Hematopoietic multipotent progenitor cell treated with erythropoietin and hydrocortisone succinate and interleukin-3 and kit ligand, for 15 days (in vitro differentiated cells): ENCODE data around the gene KLHL14.

ENCODE experiments used
- DNase-seq: peaks from one replicate; pipeline ENCODE4 v3.0.0-alpha.2; 2015; ENCODE audit warnings: low spot score

Gene KLHL14

DNA sequence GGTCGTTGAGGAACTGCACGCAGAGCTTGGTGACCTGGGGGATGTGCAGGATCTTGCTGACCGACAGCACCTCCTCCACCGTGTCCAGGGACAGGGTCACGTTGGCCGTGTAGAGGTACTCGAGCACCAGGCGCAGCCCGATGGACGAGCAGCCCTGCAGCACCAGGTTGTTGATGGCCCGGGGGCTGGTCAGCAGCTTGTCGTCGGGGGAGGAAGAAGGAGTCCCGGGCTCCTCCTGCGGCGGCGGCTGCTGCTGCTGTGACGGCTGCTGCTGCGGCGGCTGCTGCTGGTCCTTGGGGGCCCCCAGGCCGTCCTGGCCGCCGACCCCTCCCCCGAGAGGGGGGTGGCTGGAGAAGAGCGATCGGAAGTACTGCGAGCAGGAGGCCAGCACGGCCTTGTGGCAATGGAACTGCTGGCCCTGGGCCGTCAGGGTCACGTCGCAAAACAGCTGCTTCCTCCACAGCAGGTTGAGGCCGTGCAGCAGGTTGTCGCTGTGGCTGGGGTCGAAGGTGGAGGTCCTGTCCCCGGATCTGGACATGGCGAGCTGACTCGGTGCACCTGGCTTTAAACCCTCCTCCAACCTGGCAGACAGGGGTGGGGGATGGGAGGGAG is 2.7 kb downstream of the KLHL14 start:
- no peak for DNase-seq

DNA sequence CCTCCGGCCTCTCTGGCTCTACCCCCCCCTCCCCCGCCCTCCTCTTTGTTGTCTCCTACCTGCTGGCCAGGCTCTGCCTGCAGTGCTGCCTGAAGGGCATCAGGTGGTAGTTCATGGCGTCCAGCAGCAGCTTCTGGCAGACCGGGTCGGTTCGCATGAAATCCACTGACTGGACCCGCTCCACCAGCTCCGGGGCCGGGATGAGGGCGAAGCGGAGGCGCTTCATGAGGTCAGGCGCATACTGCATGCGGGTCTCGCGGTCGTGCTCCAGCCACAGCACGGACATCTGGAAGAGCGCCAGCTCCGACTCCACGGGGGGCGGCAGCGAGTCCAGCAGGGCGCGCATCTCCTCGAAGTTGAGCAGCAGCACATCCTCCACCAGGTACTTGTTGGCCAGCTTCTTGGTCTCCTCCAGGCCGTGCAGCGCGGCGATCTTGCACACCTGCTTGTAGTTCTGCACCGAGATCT is 3.2 kb downstream of the KLHL14 start:
- no peak for DNase-seq

DNA sequence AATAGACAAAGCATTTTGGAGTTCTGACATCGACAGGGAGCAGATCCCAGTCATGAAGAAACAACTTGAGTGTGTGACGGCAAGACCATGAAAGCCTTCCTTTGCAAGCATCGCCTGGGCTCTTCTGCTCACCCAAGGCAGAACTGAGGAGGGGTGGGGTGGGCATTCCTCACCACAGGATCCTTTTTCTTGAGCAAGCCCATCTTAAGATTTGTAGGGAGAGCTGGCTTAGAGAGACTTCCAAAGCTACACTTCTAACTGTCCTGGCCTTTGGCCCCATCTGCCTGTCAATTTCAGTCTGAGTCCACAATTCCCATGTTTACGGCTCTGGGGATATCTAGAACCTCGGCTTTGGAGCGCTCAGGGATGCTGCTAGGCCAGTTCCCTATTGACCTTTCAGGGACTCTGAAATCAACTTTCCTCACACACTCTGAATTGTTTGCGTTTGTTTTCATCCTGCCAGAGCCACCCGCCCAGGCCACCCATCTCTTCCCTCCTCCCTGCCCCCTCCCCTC is 3.7 kb downstream of the KLHL14 start:
- DNase-seq = no peak

GRCh38 chr18:32767400-32767799 is 5.4 kb downstream of the KLHL14 start:
- DNase-seq = no peak

DNA sequence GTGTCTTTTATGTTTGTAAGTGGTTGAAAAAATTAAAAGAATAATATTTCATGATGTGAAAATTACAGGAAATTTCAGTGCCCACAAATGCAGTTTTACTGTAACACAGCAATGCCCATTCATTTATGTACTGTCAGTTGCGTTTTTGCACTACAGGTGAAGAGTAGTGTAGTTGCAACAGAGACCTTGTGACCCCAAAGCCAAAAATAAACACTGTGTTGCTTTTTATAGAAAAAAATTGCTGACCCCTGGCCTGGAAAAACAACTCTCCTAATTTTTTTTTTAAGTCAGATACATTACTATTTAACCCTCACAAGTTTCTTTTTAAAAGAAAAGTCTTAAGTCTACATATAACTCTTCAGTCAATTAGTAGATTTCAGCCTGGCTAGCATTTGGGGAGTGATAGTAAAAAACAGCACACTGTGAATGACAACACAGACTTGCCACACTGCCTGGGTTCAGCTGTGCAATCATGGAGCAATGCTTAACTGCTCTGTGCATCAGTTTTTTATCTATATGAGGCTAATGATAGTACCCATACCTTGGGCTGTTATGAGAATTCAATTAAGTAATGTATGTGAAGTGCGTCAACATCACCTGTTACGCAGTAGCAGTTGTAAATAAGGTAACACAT is 8.1 kb downstream of the KLHL14 start:
- no peak for DNase-seq

DNA sequence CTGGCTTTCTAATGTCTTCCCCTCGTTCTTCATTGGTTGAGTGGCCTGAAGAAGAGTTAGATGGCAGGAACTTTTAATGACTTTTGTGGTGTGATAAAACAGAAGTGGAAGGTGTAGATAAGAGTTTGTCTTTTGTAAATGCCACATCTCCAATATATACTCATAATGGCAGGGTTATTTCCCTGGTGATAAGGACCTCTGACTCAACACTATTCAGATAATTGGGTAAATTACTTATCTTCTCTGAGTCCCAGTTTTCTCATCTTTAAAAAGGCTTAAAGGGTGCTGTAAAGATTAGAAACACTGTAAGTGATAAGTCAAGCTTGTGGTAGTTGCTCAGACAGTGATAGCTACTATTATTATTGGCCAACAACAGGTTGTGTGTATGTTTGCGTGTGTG is 9.5 kb downstream of the KLHL14 start:
- no peak for DNase-seq

DNA sequence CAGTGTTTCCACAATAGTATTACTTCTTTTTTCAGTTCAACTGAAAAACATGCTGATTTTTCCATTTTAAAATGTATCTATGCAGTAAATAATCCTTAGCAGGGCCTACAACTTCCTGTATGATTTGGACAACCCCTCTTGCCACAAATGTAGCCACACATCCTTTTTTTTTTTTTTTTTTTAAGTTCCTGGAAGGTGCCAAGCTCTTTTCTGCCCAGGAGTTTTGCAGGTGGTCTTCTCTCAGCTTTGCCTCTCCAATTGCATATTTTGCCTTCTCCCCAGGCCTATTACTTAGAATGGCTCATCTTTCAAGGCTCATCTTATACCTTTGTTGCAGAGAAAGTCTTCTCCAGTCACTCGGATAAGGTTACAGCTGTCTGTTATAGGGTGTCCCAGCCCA is 11.6 kb downstream of the KLHL14 start:
- no peak for DNase-seq

- DNase-seq = no peak
These were observed 12.4 kb downstream of the KLHL14 start for GRCh38 chr18:32760391-32760790.

- no peak for DNase-seq
These were observed 13.1 kb downstream of the KLHL14 start for GRCh38 chr18:32759611-32760167.

DNA sequence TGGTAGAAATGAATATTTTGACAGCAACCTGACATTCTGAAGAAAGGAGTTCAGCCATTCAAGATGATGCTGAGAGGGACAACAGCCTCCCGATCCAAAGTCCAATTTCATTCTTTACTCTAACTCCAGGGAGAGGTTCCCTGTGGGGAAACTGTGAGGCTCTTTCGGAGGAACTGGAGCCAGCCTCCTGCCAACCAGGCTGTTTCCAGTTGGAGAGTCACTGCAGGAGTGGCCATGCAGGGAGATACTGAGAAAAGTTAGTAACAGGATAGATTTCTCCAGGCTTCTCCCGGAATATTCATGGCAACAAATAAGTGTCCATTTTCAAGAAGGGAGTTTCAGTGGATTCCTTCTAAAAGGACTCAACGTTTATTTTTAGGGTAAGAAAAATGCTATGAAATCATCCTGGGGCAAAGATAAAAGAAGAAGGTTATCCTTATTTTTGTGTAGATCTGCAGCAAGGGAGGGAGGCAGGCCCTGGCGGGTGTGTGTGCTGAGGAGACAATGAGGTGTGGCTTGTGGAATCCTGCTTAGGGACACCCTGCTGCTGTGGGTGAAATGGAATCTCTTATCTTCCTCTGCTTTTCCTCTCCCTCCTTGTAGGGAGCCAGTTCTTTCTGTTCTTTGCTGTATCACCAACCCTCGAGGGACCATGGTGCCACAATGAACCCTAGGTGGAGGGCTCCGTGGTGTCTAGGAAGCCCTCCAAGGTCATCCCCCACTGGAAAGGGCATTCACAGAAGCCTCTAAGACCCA is 18.1 kb downstream of the KLHL14 start:
- no peak for DNase-seq

DNA sequence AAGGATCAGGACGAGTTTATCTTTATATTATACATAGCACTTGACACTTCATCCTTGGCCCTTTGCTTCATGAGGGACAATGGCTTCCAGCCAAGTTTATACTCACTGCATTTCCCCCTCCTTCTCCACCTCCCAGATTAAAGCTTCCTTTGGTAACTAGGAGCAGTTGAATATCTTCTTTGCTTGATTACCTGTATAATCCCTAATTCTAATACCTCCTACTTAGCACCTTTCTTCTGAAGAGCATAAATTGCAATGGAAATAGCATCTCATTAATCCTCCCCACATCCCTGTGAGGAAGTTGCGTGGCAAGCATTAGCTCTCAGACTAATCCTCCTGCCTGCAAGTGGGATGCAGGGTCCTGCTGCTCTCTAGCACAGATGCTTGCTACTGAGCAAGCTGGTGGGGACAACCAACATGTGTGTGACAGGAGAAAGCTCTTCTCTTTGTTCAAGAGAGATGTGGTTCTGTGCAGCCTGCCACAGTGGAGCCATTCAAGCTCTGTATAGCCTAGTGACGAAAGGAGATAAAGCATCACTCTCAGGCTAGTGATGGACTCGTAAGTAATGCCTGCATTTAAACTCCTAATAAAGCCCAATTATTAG is 19.1 kb downstream of the KLHL14 start:
- DNase-seq = no peak

DNA sequence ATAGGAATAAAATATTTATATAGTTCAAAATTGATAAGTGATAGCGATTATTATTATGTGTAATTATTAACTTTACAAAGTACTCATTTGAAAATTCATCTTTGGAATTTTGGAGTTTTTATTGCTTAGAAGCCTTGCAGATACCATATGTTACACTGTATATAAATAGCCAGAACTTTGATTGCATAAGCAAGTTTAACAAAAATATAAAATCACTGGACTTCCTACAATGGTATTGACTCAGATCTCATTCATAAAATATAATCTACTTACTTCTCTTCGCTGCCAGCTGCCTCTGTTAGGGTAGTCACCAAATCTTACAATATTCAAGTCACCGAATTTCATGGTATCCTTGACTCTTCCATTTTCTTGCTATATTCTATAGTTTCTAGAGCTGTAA is 22.5 kb downstream of the KLHL14 start:
- no peak for DNase-seq

GRCh38 chr18:32749809-32750208 is 23.0 kb downstream of the KLHL14 start:
- DNase-seq = no peak

DNA sequence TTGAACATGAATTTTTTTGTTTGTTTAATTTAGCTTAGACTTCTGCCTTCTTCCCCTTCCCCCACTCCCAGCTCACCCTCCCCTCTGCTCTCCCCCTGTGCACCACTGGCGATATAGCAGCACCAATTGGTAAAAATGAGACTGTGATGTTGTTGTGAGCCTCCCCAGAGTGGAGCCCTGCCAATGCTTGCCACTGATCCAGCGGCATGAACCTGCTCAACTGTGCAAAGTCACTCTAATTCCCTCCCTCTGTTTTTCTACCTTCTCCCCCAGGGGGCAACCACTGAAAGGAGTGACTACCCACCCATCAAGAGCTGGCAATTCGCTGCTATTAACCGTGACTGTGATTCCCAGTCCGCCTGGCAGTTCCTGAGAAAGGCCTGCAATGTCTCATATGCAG is 30.2 kb downstream of the KLHL14 start:
- no peak for DNase-seq

DNA sequence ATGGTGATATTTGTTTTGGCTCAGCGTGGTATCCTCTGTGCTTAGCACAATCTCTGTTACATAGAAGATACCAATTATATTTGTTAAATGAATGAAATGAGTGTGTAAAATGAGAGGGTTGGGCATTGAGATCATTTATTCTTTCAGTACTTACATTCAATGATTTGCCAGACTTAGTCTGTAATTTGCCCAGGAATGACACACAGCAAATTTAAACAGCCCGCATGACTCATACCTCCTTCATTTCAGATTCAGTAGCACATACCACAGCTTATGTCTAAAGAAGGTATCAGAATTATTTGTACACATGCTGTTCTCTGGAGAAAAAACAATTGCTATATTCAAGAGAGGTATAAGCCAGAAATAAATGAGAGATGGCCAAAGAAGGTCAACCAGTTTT is 37.0 kb downstream of the KLHL14 start:
- DNase-seq = no peak

GRCh38 chr18:32734442-32734841 is 38.4 kb downstream of the KLHL14 start:
- no peak for DNase-seq

GRCh38 chr18:32732165-32732564 is 40.7 kb downstream of the KLHL14 start:
- no peak for DNase-seq

DNA sequence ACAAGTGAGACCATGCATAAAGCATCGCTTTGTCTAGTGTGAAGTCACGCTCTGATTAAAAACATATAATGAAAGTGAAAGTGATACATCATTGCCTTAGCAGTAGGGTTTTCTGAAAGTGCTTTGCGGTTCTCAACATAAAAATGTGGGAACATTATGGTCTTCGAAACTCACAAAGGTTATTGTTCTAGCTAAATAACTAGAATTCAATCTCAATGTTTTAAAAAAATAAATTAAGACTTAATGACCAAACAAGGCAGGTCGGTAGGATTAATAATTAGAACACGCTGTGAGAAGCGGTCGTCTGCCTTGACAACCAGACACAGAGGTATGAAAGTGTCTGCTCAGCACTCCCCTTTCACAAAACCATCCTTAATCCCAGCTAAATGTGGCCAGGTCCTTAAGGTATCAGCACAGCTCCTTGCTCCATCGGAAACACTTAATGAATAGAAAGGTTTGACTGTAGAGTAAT is 42.2 kb downstream of the KLHL14 start:
- no peak for DNase-seq

DNA sequence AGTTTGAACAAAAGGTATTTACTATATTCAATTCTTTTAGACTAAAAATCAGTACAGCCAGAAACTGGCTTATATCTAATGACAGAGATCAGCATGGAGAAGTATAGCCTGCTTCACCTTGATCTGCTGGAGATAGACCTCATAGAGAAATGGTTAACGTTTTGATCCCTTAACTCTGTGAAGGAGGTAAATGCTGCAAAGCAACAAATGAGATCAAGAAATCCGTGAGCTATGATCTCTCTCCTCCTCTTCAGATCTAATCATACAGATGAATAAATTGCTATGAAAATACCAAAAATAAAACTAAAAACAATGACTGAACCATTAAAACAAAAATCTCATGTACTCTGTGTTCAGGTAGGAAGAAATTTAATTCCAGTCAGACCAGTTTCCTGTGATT is 42.8 kb downstream of the KLHL14 start:
- no peak for DNase-seq

DNA sequence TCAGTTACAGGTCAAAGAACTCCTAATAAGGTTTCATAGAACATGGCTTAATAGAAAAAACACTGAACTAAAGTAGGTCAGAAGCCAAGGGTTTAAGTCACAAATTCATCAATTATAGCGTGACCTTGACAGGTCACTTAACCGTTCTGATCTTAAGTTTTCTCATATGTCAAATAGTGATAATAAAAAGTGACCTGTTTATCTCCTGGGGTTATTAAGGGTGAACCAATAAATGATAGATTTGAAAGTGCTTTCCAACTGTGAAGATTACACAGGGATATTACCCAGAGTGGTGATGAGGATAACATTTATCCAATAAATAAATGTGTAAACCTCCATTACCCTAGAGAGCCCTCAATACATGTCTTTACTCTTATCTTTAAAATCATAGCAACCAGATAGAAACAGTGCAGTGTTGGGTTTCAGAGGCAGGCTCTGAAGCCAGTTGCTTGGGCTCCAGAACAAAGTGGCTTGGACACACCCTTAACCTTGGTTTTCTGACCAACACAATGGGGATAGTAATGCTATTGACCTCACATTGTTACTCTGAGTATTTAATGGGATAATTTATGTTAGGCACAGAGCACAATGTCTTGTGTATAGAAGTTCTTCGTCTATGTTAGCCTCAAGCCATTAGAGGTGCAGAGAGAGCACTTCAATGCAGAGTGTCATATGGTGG is 48.6 kb downstream of the KLHL14 start:
- DNase-seq = no peak

GRCh38 chr18:32722279-32722678 is 50.5 kb downstream of the KLHL14 start:
- no peak for DNase-seq

DNA sequence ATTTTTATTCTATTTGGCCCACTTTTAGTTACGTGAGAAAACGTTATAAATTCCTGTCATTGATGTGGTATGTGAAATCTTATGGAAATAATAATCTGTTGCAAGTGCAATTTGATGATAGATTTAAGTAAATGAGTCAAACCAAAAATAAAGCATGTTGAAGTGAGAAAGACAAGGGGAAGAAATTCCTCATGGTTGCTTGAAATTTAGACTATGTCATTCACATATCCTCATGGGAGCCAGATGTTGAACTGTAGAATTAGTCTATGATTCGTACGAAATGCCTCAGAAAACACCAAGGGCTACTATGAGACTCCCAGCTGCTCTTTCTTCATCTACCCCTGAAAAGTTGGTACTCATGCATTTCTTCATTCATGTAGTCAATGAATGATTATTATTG is 55.7 kb downstream of the KLHL14 start:
- DNase-seq = no peak
